GM21576 (cell line): ENCODE measurements around the gene MYOG.

Experiments used
- ATAC-seq: cut with Tn5 transposase; IDR thresholded peaks from one replicate; pipeline ENCODE4 v1.9.1; 2021; ENCODE audit warnings: mild to moderate bottlenecking, moderate library complexity; ENCODE audit not compliant: unreplicated experiment

The MYOG gene

GRCh38 chr1:203085528-203086406 is at the start of gene MYOG:
MYOG (minus strand) TSS chr1:203086012; CDS start chr1:203085961, 51 bp downstream.
- ATAC-seq: no peak

- ATAC-seq: no peak
Measured at GRCh38 chr1:203133970-203134725, 48.3 kb upstream of the MYOG start.

GRCh38 chr1:203131548-203132200 is 45.9 kb upstream of the MYOG start:
- ATAC-seq: no peak

GRCh38 chr1:203130358-203130985 is 44.7 kb upstream of the MYOG start:
- ATAC-seq: no peak

- no peak for ATAC-seq
Measured at GRCh38 chr1:203129501-203130231, 43.9 kb upstream of the MYOG start.

- no peak for ATAC-seq
Measured at GRCh38 chr1:203128716-203129500, 43.1 kb upstream of the MYOG start.

- no peak for ATAC-seq
Measured at GRCh38 chr1:203128431-203128715, 42.6 kb upstream of the MYOG start.

- no peak for ATAC-seq
Measured at GRCh38 chr1:203127666-203128430, 42.0 kb upstream of the MYOG start, which contains the start of gene ADORA1. ADORA1 (plus strand) TSS chr1:203127726; CDS start chr1:203128842, 1,116 bp downstream.

GRCh38 chr1:203126866-203127665 is 41.3 kb upstream of the MYOG start:
- ATAC-seq: no peak

- no peak for ATAC-seq
Measured at GRCh38 chr1:203126151-203126865, 40.5 kb upstream of the MYOG start.

- ATAC-seq: no peak
Measured at GRCh38 chr1:203124546-203125317, 38.9 kb upstream of the MYOG start.

- ATAC-seq: no peak
Measured at GRCh38 chr1:203124011-203124410, 38.2 kb upstream of the MYOG start.

- no peak for ATAC-seq
Measured at GRCh38 chr1:203122159-203122558, 36.3 kb upstream of the MYOG start.

GRCh38 chr1:203121186-203122015 is 35.6 kb upstream of the MYOG start:
- ATAC-seq: no peak

GRCh38 chr1:203120325-203121153 is 34.7 kb upstream of the MYOG start:
- no peak for ATAC-seq
